HG02981 (cell line): ENCODE results near the gene SYTL1.

ENCODE experiments used
- ATAC-seq: cut with Tn5 transposase; IDR thresholded peaks from one replicate; pipeline ENCODE4 v1.9.1; 2021; ENCODE audit warnings: mild to moderate bottlenecking, moderate library complexity; ENCODE audit not compliant: unreplicated experiment

SYTL1 gene

DNA sequence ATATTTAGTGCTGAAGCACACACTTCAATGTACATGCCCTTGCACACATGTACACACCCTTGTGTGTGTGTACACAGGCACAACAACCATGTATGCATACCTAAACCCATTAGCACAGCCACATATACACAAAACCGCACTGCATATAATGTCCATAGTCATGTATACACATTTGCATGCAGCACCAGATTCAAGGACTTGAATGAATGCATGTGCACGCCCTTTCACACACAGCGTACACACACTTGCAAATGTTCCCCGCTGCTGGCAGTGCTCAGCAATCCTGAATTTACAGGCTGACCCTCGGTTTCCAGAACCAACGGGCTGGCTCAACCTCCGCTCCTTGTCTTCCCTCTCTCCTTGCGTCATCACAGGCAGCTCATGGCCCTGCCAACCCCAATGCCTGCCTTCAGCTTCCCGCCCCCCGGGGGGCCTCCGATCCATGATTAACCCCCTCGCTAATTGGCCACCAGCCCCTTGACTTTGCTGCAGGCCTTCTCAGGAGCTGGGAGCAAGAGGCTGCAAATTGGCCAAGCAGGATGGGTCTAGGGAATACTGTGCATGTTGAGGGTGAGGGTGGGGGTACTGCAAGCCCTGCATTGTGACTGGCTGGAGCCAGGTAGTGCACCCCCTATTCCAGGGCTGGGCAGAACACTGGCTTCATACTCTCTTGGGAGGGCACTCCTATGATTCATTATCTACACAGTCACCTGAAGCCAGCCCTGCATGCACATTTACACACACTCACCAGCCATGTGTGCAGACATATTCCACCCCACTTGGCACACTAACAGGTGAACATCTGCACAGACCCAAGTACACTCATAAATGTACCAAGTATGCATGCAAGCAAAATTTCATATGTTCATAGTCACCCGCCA, 58.5 kb downstream of the SYTL1 start:
- ATAC-seq, result no peak

DNA sequence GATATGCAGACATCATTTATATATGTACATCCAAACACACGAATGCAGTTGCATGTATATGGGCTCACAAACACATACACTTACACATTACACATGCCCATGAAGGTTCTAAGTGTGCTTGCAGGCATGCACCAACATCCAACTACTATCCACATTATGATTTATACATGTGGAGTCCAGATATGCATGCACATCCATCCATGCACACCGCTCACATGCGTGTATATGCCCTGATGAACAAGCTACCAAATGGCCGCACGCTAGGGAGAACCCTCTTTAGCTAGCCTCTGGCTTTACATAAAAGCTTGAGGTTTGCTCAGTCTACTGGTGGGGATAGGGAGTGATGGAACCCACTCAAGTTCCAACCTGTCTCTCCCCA, 59.1 kb downstream of the SYTL1 start:
- ATAC-seq, result no peak

DNA sequence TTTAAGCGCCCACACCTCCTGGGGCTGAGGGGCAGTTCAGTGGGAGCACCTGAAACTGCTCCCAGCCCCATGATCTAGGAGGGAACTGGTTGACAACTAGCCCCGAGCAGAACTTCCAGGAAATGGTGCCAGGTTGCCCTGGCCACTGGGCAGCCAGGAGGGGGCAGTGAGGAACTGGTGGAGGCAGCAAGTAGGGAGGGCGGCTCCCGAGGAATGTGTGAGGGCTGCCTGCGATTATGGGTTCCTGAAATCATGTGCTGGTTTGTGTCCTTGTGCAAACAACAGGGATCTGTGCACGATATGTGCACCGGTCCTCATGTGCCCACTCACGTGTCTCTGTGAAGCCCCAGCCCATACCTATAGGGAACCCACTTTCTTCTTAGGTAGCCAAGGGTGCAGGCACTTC, 60.5 kb downstream of the SYTL1 start:
- no peak for ATAC-seq

DNA sequence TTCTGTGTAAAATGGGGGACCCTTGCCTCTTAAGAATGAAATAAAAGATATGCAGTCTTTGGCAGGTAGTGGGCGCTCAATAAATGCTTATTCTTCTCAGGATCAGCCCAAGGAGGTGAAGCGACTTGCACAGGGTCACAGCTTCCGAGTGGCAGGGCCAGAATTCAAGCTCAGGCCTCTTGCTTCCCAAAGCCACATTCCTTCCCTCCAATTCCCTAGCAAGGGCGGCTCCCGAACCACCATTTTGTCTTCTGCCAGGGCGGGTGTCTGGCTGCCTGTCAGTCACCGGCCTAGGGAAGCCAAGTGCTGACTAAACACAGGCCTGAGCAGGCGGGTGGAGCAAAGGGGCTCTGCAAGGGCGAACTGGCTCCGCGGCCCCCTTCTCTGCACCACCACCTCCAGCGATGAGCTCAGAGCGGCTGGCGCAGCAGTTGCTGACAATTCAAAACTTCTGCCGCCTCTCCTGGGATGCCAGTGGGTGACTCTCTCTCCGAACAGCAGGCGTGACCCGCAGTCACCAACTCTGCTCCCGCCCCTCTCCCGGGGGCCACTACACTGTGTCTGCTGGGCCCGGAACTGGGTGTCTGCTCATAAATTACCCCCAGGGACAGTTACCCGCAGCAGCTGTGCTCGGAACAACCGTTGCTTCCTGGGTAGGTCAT, 61.4 kb downstream of the SYTL1 start:
- no peak for ATAC-seq
